Kidney epithelial cell (primary cell): Measurements from ENCODE around the gene SUPT3H. TPM values are rescaled to one million over a fixed set of nuclear protein-coding genes. Genes with fewer than 3 reads are reported as not detected.

ENCODE experiments used
- DNase-seq: peaks from one replicate; pipeline ENCODE4 v3.0.0-alpha.2; 2010; ENCODE audit warnings: low read depth
- H3K27me3 ChIP-seq: 2 replicates; pipeline ENCODE4 v1.6.0; 2011; ENCODE audit warnings: low read length; ENCODE audit not compliant: control insufficient read depth, insufficient read depth
- H3K36me3 ChIP-seq: 2 replicates; pipeline ENCODE4 v1.5.1; 2011; ENCODE audit warnings: low read length; ENCODE audit not compliant: control insufficient read depth, insufficient read depth
- H3K4me3 ChIP-seq: 2 replicates; pipeline ENCODE4 v1.5.1; 2011; ENCODE audit warnings: low read depth, mild to moderate bottlenecking, control low read depth, low read length
- total RNA-seq: library from RNA; depleted of rRNA; stranded (reverse); fragments of >200 nt; gene quantifications from 2 replicates; pipeline ENCODE4 v1.2.3, GENCODE V29; 2015
- TF ChIP-seq, protein P1 (sequence below): IDR thresholded peaks from 2 replicates; pipeline ENCODE4 v1.5.1; 2011; ENCODE audit warnings: mild to moderate bottlenecking, moderate library complexity, low read length, control low read depth, inconsistent platforms; ENCODE audit not compliant: insufficient read depth, poor library complexity, severe bottlenecking

SUPT3H gene
- total RNA-seq, 1 donor from 2014 or later, result 18.3 TPM

DNA sequence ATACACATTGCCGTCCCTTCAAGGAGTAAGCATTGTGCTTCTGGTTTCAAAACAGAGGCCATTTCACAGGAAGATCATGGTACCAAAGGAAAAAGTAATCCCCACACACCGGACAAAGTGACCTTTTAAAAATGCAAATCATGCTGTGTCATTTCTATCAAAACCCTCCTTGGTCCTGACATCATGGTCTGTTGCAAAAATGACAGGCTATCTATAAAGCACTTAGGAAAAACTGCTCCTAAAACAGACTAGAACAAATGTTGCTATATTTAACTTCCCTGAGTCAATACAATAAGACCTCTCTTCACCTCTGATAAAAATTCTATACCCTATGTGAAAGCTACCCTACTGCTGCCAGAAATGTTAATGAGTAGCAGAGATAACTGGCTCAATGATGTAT, 403.2 kb downstream of the SUPT3H start:
- no peak for DNase-seq
- no peaks in the 10 kb centered on the region for H3K36me3 ChIP-seq
- H3K4me3 ChIP-seq, result no peak overlapping the region
- TF ChIP-seq, protein P1, sequence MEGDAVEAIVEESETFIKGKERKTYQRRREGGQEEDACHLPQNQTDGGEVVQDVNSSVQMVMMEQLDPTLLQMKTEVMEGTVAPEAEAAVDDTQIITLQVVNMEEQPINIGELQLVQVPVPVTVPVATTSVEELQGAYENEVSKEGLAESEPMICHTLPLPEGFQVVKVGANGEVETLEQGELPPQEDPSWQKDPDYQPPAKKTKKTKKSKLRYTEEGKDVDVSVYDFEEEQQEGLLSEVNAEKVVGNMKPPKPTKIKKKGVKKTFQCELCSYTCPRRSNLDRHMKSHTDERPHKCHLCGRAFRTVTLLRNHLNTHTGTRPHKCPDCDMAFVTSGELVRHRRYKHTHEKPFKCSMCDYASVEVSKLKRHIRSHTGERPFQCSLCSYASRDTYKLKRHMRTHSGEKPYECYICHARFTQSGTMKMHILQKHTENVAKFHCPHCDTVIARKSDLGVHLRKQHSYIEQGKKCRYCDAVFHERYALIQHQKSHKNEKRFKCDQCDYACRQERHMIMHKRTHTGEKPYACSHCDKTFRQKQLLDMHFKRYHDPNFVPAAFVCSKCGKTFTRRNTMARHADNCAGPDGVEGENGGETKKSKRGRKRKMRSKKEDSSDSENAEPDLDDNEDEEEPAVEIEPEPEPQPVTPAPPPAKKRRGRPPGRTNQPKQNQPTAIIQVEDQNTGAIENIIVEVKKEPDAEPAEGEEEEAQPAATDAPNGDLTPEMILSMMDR, result no peak
- H3K27me3 ChIP-seq, result no peaks in the 10 kb centered on the region

DNA sequence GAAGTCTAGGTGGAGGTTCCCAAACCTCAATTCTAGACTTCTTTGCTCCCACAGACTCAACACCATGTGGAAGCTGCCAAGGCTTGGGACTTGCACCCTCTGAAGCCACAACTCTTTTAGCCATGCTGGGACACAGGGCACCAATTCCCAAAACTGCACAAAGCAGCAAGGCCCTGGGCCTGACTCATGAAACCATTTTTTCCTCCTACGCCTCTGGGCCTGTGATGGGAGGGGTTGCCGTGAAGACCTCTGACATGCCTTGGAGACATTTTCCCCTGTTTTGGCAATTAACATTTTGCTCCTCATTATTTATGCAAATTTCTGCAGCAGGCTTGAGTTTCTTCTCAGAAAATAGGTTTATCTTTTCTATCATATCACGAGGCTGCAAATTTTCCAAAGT, 405.0 kb downstream of the SUPT3H start:
- TF ChIP-seq, protein P1, result no peak
- Histone ChIP-seq H3K27me3 (no peaks in the 10 kb centered on the region), H3K36me3 (no peaks in the 10 kb centered on the region), H3K4me3 (no peak overlapping the region)
- no peak for DNase-seq

DNA sequence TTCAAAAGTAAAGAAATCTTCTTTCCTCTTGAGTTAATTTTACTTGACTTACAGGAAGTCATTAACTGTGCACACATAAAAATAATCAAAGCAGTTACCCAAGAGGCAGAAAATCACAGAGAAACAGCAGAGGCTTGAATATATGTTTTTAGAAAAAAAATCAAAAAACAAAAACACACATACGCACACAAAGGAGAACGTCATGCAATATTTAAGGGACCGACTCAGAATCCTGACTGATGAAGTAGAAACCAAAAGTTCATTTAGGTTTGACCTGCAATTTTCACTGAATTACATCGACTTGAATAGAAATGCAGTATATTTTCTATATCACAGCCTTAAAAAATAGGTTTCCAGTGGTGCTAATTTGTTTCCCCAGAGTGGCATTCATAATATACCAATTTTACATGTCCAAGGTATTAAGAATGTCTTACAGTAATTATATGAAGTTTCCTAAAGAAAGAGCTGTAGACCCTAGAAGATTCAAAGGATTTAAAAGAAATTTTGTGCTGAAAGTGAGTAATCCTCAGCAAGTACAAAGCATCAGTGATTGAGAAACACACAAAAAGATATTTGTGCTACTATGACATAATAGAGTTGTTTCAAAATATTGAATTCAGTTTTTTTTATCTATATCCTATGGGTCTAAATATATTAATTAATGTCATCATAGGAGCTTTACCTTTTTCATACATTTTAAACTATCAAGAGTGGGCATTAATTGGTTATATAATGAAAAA, 408.1 kb downstream of the SUPT3H start:
- no peaks in the 10 kb centered on the region for H3K27me3 ChIP-seq
- TF ChIP-seq, protein P1, result no peak
- no peaks in the 10 kb centered on the region for H3K36me3 ChIP-seq
- no peak for DNase-seq
- no peak overlapping the region for H3K4me3 ChIP-seq

DNA sequence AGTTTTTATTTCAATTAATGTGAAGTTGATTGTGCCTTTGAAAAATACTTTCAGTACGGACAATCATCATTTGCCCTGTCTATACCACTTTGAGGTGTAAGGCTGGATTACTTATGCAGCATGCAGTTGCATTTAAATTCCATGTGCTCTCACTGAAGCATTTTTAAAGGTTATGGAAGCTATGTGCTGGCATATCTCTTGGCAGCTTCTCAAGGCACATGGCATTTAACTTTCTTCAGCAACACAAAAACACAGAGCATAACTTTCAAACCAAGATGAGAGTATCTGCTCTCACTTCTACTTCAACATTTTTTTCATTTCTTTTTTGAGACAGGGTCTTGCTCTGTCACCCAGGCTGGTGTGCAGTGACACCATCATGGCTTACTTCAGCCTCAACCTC, 410.3 kb downstream of the SUPT3H start:
- Histone ChIP-seq H3K4me3 (no peak overlapping the region), H3K36me3 (no peaks in the 10 kb centered on the region), H3K27me3 (no peaks in the 10 kb centered on the region)
- TF ChIP-seq, protein P1, result no peak
- DNase-seq, result no peak

DNA sequence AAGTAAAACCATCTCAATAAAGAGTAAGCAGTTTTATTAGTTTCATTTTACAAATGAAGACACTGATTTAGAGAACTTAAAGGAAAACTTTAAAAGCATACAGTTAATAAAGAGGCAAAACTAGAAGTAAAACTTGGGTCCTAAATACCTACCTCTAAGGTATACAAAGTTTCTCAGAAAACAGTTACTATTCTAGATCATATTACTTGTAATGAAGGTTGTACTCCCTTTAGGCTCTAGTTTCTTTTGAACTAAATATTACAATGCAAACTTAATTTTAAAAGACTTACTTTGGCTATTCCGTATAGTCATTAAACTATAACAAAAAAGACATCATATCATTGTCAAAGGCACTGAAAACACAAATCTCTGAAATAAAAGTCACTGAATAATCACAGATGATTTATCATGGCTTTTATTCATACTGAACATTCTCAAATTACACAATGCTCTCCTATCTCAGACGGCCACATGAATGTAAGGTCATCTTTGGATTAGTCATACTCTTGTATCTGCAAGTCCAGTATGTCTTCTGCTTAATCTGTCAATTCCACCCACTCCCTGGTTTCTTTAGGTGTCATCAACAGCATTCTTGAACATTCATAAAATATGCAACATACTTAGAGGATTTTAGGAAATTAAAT, 411.2 kb downstream of the SUPT3H start:
- no peaks in the 10 kb centered on the region for H3K36me3 ChIP-seq
- H3K27me3 ChIP-seq, result no peaks in the 10 kb centered on the region
- TF ChIP-seq, protein P1, result no peak
- DNase-seq, result peak; percentile 26
- H3K4me3 ChIP-seq, result no peak overlapping the region
